HG02840 (cell line): ENCODE results near the gene FOLR3.
"Not testable (repeated sequence)": the region's sequence is repeated elsewhere in the genome, so short reads cannot be mapped to it uniquely, and the experiment has no call there.

Experiments used
- ATAC-seq: cut with Tn5 transposase; IDR thresholded peaks from one replicate; pipeline ENCODE4 v1.9.1; 2021; ENCODE audit warnings: mild to moderate bottlenecking, moderate library complexity, moderate number of reproducible peaks; ENCODE audit not compliant: unreplicated experiment, low FRiP score

FOLR3 gene

GRCh38 chr11:72157131-72157530, 21.6 kb downstream of the FOLR3 start:
- no peak for ATAC-seq

- no peak for ATAC-seq
Measured at GRCh38 chr11:72160319-72160718, 24.8 kb downstream of the FOLR3 start.

GRCh38 chr11:72162891-72163492, 27.5 kb downstream of the FOLR3 start:
- no peak for ATAC-seq

- not testable (repeated sequence) for ATAC-seq
Measured at GRCh38 chr11:72164187-72164586, 28.7 kb downstream of the FOLR3 start.

- not testable (repeated sequence) for ATAC-seq
Measured at GRCh38 chr11:72169046-72169555, 33.6 kb downstream of the FOLR3 start.

GRCh38 chr11:72169754-72170153, 34.2 kb downstream of the FOLR3 start:
- ATAC-seq: not testable (repeated sequence)

- ATAC-seq: not testable (repeated sequence)
Measured at GRCh38 chr11:72172043-72172442, 36.5 kb downstream of the FOLR3 start.

- no peak for ATAC-seq
Measured at GRCh38 chr11:72173291-72173690, 37.8 kb downstream of the FOLR3 start.

- ATAC-seq: no peak
Measured at GRCh38 chr11:72174302-72175070, 39.0 kb downstream of the FOLR3 start.

- ATAC-seq: no peak
Measured at GRCh38 chr11:72177656-72178055, 42.1 kb downstream of the FOLR3 start.

GRCh38 chr11:72179049-72179803, 43.7 kb downstream of the FOLR3 start:
- no peak for ATAC-seq

- ATAC-seq: no peak
Measured at GRCh38 chr11:72179804-72180396, 44.4 kb downstream of the FOLR3 start.

- ATAC-seq: not testable (repeated sequence)
Measured at GRCh38 chr11:72180892-72181552, 45.5 kb downstream of the FOLR3 start.

GRCh38 chr11:72181553-72181958, 46.0 kb downstream of the FOLR3 start:
- ATAC-seq: not testable (repeated sequence)

- no peak for ATAC-seq
Measured at GRCh38 chr11:72188267-72188666, 52.7 kb downstream of the FOLR3 start.
